Measurements from ENCODE around the gene GBA2.

The GBA2 gene

DNA sequence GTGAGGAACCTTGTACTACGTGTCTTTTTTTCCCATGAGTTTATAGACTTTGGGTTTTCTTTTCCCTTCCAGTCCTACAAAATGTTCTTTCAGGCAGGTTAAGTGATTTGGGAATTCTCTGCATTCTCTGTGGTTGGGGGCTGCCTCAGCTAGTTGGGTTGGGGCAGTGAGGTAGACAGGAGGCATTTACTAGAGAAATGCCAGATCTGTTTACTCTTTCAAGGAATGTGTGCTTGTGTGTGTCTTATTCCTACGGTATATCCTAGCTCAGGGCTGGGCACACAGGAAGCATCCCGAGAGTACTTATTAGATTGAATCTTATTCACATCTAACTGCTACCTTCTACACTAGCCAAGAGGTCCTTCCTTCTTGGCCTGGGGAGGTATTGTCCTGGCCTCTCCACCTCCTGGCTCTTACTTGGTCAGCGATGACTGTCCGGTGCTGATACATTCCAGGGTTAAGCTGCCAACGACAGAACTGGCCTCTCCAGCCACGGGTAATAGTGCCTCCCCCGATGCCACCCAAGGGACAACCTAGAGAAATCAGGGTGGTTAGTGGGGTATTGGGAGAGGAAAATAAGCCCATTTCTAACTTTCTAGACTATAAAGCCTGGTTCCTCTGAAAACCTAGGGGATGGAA, 5.0 kb downstream of the GBA2 start:
- peaks cover 15 to 57% (median 56%) of the 10 kb centered on the region in 5 donors for H3K36me3 ChIP-seq (ENCODE audit: control insufficient read depth in 5 of 5, insufficient read depth in 5 of 5, low read length in 5 of 5)
- no peaks in the 10 kb centered on the region for H3K27me3 ChIP-seq (ENCODE audit: control insufficient read depth in 5 of 5, insufficient read depth in 4 of 5, low read length in 5 of 5)
- peaks cover 11 to 37% (median 33%) of the 10 kb centered on the region in 5 donors for H3K4me1 ChIP-seq (ENCODE audit: control insufficient read depth in 5 of 5, insufficient read depth in 5 of 5, low read length in 5 of 5)
- no peak overlapping the region for H3K4me3 ChIP-seq (ENCODE audit: low read depth in 1 of 5, low read length in 5 of 5)
- H3K9me3 ChIP-seq (ENCODE audit: control insufficient read depth in 5 of 5, low read length in 5 of 5), result no peaks in the 10 kb centered on the region
- H3K27ac ChIP-seq (ENCODE audit: low read depth, low read length), result no peak overlapping the region
- no peak overlapping the region for H3K9ac ChIP-seq (ENCODE audit: low read length in 5 of 5)

DNA sequence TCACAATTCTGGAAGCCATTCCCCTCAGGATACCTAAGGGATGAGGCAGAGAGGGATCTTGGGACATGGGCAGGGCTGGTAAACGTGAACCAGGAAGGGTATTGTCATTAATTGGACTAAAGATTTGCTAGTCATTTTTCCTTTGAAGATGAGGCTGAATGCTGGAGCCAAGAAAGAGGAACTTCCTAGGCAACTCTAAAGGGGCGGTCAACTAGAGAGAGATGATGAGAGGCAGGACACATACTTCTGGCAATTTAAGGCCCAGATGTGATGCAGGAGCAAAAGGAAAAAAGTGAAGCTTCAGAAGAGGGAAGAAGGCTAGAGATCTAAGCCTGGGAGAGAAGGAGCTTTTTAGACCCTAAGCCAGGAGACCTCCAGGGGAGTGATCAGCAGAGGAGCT, 5.6 kb downstream of the GBA2 start:
- Histone ChIP-seq H3K4me3 (ENCODE audit: low read depth in 1 of 5, low read length in 5 of 5) (no peak overlapping the region), H3K4me1 (ENCODE audit: control insufficient read depth in 5 of 5, insufficient read depth in 5 of 5, low read length in 5 of 5) (peaks cover 11 to 36% (median 31%) of the 10 kb centered on the region in 5 donors), H3K9me3 (ENCODE audit: control insufficient read depth in 5 of 5, low read length in 5 of 5) (no peaks in the 10 kb centered on the region), H3K27me3 (ENCODE audit: control insufficient read depth in 5 of 5, insufficient read depth in 4 of 5, low read length in 5 of 5) (no peaks in the 10 kb centered on the region), H3K9ac (ENCODE audit: low read length in 5 of 5) (no peak overlapping the region), H3K36me3 (ENCODE audit: control insufficient read depth in 5 of 5, insufficient read depth in 5 of 5, low read length in 5 of 5) (peaks cover 15 to 63% (median 61%) of the 10 kb centered on the region in 5 donors), H3K27ac (ENCODE audit: low read depth, low read length) (no peak overlapping the region)

DNA sequence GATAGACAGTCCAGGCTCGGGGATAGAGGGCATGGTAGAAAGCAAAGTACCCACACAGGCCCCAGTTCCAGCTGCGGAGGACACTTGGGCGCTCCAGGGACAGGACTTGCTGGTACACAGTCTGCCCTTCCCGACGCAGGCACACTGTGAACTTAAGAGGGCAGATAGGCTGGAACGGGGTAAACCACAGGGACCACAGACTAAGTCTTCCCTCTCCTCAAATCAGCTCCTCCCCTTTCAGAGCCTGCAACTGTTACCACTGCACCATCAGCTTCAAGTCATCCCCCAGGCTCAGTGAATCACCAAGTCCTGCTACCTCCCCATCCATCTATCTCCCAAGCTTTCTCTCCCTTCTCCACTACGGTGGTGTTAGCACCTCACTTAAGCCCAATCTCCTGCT, 7.3 kb downstream of the GBA2 start:
- Histone ChIP-seq H3K9me3 (ENCODE audit: control insufficient read depth in 5 of 5, low read length in 5 of 5) (no peaks in the 10 kb centered on the region), H3K27me3 (ENCODE audit: control insufficient read depth in 5 of 5, insufficient read depth in 4 of 5, low read length in 5 of 5) (no peaks in the 10 kb centered on the region), H3K9ac (ENCODE audit: low read length in 5 of 5) (no peak overlapping the region), H3K36me3 (ENCODE audit: control insufficient read depth in 5 of 5, insufficient read depth in 5 of 5, low read length in 5 of 5) (peaks cover 15 to 80% (median 78%) of the 10 kb centered on the region in 5 donors), H3K4me1 (ENCODE audit: control insufficient read depth in 5 of 5, insufficient read depth in 5 of 5, low read length in 5 of 5) (peaks cover 2 to 19% (median 14%) of the 10 kb centered on the region in 5 donors), H3K27ac (ENCODE audit: low read depth, low read length) (no peak overlapping the region), H3K4me3 (ENCODE audit: low read depth in 1 of 5, low read length in 5 of 5) (no peak overlapping the region)

GRCh38 chr9:35740243-35740642, 8.8 kb downstream of the GBA2 start:
- Histone ChIP-seq H3K27ac (ENCODE audit: low read depth, low read length) (no peak overlapping the region), H3K9me3 (ENCODE audit: control insufficient read depth in 5 of 5, low read length in 5 of 5) (no peaks in the 10 kb centered on the region), H3K27me3 (ENCODE audit: control insufficient read depth in 5 of 5, insufficient read depth in 4 of 5, low read length in 5 of 5) (no peaks in the 10 kb centered on the region), H3K4me3 (ENCODE audit: low read depth in 1 of 5, low read length in 5 of 5) (no peak overlapping the region), H3K9ac (ENCODE audit: low read length in 5 of 5) (no peak overlapping the region), H3K36me3 (ENCODE audit: control insufficient read depth in 5 of 5, insufficient read depth in 5 of 5, low read length in 5 of 5) (peaks cover 19 to 95% (median 93%) of the 10 kb centered on the region in 5 donors), H3K4me1 (ENCODE audit: control insufficient read depth in 5 of 5, insufficient read depth in 5 of 5, low read length in 5 of 5) (peaks cover 0 to 6% (median 4%) of the 10 kb centered on the region in 5 donors)

- Histone ChIP-seq H3K9ac (ENCODE audit: low read length in 5 of 5) (no peak overlapping the region), H3K27ac (ENCODE audit: low read depth, low read length) (no peak overlapping the region), H3K36me3 (ENCODE audit: control insufficient read depth in 5 of 5, insufficient read depth in 5 of 5, low read length in 5 of 5) (peaks cover 23 to 95% (median 88%) of the 10 kb centered on the region in 5 donors)
Measured at GRCh38 chr9:35738924-35739323, 10.1 kb downstream of the GBA2 start.

DNA sequence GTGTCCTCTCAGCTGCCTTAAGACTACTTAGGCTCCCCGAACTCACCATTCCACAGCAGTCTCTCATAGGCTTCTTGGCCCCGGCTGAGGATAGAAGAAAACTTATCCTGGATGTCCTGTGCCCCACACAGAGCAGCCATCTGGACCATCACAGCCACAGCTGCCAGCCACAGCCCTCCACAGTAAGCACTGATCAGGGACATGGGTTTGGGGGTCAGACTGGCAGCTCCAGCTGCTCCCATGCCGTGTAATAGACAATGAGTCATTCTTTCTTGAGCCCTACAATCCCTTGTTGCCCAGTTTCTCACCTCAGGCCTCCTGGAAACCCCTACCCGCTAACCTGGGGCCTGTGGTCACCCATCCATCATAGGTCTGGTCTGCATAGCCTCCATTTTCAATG, 10.8 kb downstream of the GBA2 start:
- Histone ChIP-seq H3K9me3 (ENCODE audit: control insufficient read depth in 5 of 5, low read length in 5 of 5) (no peaks in the 10 kb centered on the region), H3K4me3 (ENCODE audit: low read depth in 1 of 5, low read length in 5 of 5) (no peak overlapping the region), H3K9ac (ENCODE audit: low read length in 5 of 5) (no peak overlapping the region), H3K4me1 (ENCODE audit: control insufficient read depth in 5 of 5, insufficient read depth in 5 of 5, low read length in 5 of 5) (peaks cover 2 to 11% (median 8%) of the 10 kb centered on the region in 5 donors), H3K27ac (ENCODE audit: low read depth, low read length) (no peak overlapping the region), H3K36me3 (ENCODE audit: control insufficient read depth in 5 of 5, insufficient read depth in 5 of 5, low read length in 5 of 5) (peaks cover 18 to 87% (median 81%) of the 10 kb centered on the region in 5 donors), H3K27me3 (ENCODE audit: control insufficient read depth in 5 of 5, insufficient read depth in 4 of 5, low read length in 5 of 5) (no peaks in the 10 kb centered on the region)

More at GRCh38 chr9:35738924-35739323, 10.1 kb downstream of the GBA2 start:
- H3K9me3 ChIP-seq (ENCODE audit: control insufficient read depth in 5 of 5, low read length in 5 of 5), result no peaks in the 10 kb centered on the region
- no peak overlapping the region for H3K4me3 ChIP-seq (ENCODE audit: low read depth in 1 of 5, low read length in 5 of 5)
- no peaks in the 10 kb centered on the region for H3K27me3 ChIP-seq (ENCODE audit: control insufficient read depth in 5 of 5, insufficient read depth in 4 of 5, low read length in 5 of 5)
- peaks cover 0 to 6% (median 1%) of the 10 kb centered on the region in 5 donors for H3K4me1 ChIP-seq (ENCODE audit: control insufficient read depth in 5 of 5, insufficient read depth in 5 of 5, low read length in 5 of 5)

DNA sequence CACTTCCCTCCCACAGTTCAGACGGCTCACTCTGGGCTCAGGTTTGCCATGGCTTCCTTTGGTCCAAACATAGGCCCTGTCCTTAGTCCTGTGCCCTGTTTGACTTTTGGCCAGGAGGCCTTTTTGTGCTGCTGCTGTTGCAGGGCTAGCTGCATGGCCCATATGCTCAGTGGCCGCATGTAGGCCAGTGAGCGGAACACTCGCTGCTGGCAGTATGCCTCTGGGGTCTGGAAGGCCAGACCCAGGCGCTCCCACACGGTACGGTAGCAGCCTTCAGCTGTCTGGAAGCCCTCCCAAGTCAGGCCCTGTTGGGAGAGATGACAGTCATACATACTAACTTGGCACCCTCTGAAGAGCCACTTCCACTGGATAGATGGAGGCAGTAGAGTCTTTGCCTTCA, 11.9 kb downstream of the GBA2 start:
- Histone ChIP-seq H3K4me1 (ENCODE audit: control insufficient read depth in 5 of 5, insufficient read depth in 5 of 5, low read length in 5 of 5) (peaks cover 6 to 18% (median 16%) of the 10 kb centered on the region in 5 donors), H3K4me3 (ENCODE audit: low read depth in 1 of 5, low read length in 5 of 5) (no peak overlapping the region), H3K9ac (ENCODE audit: low read length in 5 of 5) (no peak overlapping the region), H3K36me3 (ENCODE audit: control insufficient read depth in 5 of 5, insufficient read depth in 5 of 5, low read length in 5 of 5) (peaks cover 12 to 78% (median 70%) of the 10 kb centered on the region in 5 donors), H3K27me3 (ENCODE audit: control insufficient read depth in 5 of 5, insufficient read depth in 4 of 5, low read length in 5 of 5) (no peaks in the 10 kb centered on the region), H3K9me3 (ENCODE audit: control insufficient read depth in 5 of 5, low read length in 5 of 5) (no peaks in the 10 kb centered on the region), H3K27ac (ENCODE audit: low read depth, low read length) (no peak overlapping the region)

DNA sequence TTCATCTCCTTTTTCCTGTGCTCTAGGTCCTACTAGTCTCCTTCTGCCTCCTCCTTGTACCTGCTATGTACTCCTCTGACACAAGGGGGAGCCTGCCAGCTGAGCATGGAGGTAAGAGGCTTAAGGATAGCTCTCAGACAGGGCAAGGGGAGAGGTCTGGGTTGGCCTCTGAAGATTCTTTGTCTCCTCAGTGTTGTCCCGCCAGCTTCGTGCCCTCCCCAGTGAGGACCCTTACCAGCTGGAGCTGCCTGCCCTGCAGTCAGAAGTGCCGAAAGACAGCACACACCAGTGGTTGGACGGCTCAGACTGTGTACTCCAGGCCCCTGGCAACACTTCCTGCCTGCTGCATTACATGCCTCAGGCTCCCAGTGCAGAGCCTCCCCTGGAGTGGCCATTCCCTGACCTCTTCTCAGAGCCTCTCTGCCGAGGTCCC, 12.8 kb downstream of the GBA2 start:
- Histone ChIP-seq H3K27me3 (ENCODE audit: control insufficient read depth in 5 of 5, insufficient read depth in 4 of 5, low read length in 5 of 5) (no peaks in the 10 kb centered on the region), H3K27ac (ENCODE audit: low read depth, low read length) (no peak overlapping the region), H3K9ac (ENCODE audit: low read length in 5 of 5) (no peak overlapping the region), H3K4me3 (ENCODE audit: low read depth in 1 of 5, low read length in 5 of 5) (no peak overlapping the region), H3K36me3 (ENCODE audit: control insufficient read depth in 5 of 5, insufficient read depth in 5 of 5, low read length in 5 of 5) (peaks cover 8 to 69% (median 62%) of the 10 kb centered on the region in 5 donors), H3K4me1 (ENCODE audit: control insufficient read depth in 5 of 5, insufficient read depth in 5 of 5, low read length in 5 of 5) (peaks cover 6 to 23% (median 19%) of the 10 kb centered on the region in 5 donors), H3K9me3 (ENCODE audit: control insufficient read depth in 5 of 5, low read length in 5 of 5) (no peaks in the 10 kb centered on the region)

- peaks cover 8 to 48% (median 41%) of the 10 kb centered on the region in 5 donors for H3K36me3 ChIP-seq (ENCODE audit: control insufficient read depth in 5 of 5, insufficient read depth in 5 of 5, low read length in 5 of 5)
- H3K9ac ChIP-seq (ENCODE audit: low read length in 5 of 5), result peak overlapping the region in 2 of 5 donors; percentile 12 to 32
- no peaks in the 10 kb centered on the region for H3K9me3 ChIP-seq (ENCODE audit: control insufficient read depth in 5 of 5, low read length in 5 of 5)
- no peaks in the 10 kb centered on the region for H3K27me3 ChIP-seq (ENCODE audit: control insufficient read depth in 5 of 5, insufficient read depth in 4 of 5, low read length in 5 of 5)
- peaks cover 21 to 44% (median 41%) of the 10 kb centered on the region in 5 donors for H3K4me1 ChIP-seq (ENCODE audit: control insufficient read depth in 5 of 5, insufficient read depth in 5 of 5, low read length in 5 of 5)
- peak overlapping the region; percentile 96 for H3K27ac ChIP-seq (ENCODE audit: low read depth, low read length)
- H3K4me3 ChIP-seq (ENCODE audit: low read depth in 1 of 5, low read length in 5 of 5), result no peak overlapping the region
Measured at GRCh38 chr9:35734096-35734495, 14.9 kb downstream of the GBA2 start.

DNA sequence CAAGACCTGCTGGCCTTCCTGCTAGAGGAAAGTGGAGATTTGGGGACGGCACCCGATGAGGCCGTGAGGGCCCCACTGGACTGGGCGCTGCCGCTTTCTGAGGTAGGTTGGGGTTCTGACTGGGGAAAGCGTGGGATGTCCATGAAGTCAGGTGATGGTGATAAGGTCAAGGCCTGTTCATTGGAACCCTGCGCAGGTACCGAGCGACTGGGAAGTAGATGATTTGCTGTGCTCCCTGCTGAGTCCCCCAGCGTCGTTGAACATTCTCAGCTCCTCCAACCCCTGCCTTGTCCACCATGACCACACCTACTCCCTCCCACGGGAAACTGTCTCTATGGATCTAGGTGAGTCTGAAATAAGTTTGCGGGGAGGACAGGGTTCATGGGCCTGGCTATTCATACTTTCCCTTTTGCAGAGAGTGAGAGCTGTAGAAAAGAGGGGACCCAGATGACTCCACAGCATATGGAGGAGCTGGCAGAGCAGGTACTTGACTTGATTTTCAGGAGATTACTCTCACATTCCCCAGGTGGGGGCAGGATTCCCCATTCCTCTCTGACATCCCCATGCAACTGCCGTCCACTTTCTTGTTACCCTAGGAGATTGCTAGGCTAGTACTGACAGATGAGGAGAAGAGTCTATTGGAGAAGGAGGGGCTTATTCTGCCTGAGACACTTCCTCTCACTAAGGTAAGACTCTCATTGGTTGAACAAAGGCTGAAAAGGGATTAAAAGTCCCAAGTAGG, 16.1 kb downstream of the GBA2 start:
- Histone ChIP-seq H3K9me3 (ENCODE audit: control insufficient read depth in 5 of 5, low read length in 5 of 5) (no peaks in the 10 kb centered on the region), H3K4me3 (ENCODE audit: low read depth in 1 of 5, low read length in 5 of 5) (peak overlapping the region; percentile 81 to 92 (median 90)), H3K27ac (ENCODE audit: low read depth, low read length) (peak overlapping the region; percentile 96), H3K36me3 (ENCODE audit: control insufficient read depth in 5 of 5, insufficient read depth in 5 of 5, low read length in 5 of 5) (peaks cover 8 to 37% (median 30%) of the 10 kb centered on the region in 5 donors), H3K9ac (ENCODE audit: low read length in 5 of 5) (peak overlapping the region; percentile 90 to 99 (median 97)), H3K27me3 (ENCODE audit: control insufficient read depth in 5 of 5, insufficient read depth in 4 of 5, low read length in 5 of 5) (no peaks in the 10 kb centered on the region), H3K4me1 (ENCODE audit: control insufficient read depth in 5 of 5, insufficient read depth in 5 of 5, low read length in 5 of 5) (peaks cover 30 to 56% (median 52%) of the 10 kb centered on the region in 5 donors)
